NCI-H1436 treated with DMSO at 0.1 percent for 48 hours (cell line): Measurements from ENCODE around the gene RGS17.
"Not testable (repeated sequence)": the region's sequence is repeated elsewhere in the genome, so short reads cannot be mapped to it uniquely, and the experiment has no call there.

Source experiments
- DNase-seq: peaks from one replicate; lab custom pipeline; 2025; lab: John Stamatoyannopoulos, UW

The RGS17 gene

GRCh38 chr6:153131037-153131981 lies at the start of gene RGS17:
RGS17 (minus strand) TSS chr6:153131282; CDS start chr6:153044018, 87,264 bp downstream.
- DNase-seq: no peak

- no peak for DNase-seq
These were observed 41.7 kb upstream of the RGS17 start for GRCh38 chr6:153172815-153173214.

GRCh38 chr6:153170511-153170910 lies 39.4 kb upstream of the RGS17 start:
- DNase-seq: no peak

GRCh38 chr6:153167907-153168306 lies 36.8 kb upstream of the RGS17 start:
- no peak for DNase-seq

GRCh38 chr6:153167061-153167891 lies 36.2 kb upstream of the RGS17 start:
- no peak for DNase-seq

DNA sequence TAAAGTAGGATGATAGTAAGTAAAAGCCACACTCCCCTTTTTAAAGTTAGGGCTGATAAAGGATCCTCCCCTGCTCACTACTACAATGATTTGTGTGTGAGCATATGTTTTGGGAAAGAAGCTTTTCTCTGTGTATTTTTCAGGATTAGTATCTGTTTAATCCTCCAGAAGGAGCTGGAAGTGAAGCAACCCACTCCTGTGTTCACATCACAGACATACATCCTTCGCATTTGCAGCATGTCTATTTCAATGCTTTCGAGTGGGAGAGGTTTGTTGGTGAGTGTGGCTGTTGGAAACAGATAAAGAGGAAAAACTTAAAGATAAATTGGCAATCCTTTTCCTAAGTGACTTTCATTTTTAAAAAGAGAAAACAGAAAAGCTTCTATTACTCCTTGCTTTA lies 31.6 kb upstream of the RGS17 start:
- DNase-seq: no peak

DNA sequence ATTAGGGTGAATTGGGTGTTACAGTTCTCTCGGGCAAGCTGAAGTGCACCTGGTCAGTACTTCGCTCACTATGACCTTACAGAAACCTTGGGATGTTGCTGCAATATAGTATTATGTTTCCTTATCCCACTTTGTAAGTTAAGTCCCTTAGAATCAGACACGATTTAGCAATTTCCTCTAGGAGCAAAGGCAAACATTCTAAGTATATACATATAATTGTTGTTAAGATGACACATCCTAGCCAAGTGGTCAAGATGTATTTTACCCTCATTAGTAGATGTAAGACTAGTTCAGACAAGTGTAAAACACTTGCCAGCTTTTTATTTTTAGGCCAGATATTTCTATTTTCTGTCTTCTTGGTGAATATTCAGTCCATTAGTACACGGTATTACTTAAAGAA lies 31.1 kb upstream of the RGS17 start:
- DNase-seq: no peak

- DNase-seq: no peak
These were observed 29.1 kb upstream of the RGS17 start for GRCh38 chr6:153160221-153160620.

- no peak for DNase-seq
These were observed 19.8 kb upstream of the RGS17 start for GRCh38 chr6:153150752-153151440.

- DNase-seq: no peak
These were observed 19.3 kb upstream of the RGS17 start for GRCh38 chr6:153150371-153150751.

DNA sequence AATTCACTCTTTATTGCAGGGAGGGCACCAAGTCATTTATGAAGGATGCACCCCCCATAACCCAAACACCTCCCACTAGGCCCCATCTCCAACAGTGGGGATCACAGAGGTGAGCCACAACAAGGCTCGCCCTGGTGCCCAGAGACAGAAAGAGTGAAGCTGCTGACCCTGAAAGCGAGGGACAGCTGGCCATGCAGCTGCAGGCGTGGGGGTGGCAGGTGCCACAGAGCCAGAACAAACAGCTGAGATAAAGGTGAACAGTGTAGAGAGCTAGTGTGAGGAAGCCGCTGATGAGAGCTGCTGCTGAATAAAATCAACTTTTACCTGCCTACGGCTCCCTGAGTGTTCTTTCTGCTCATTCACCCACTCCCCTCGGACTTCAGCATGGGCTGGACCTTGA lies 18.8 kb upstream of the RGS17 start:
- DNase-seq: no peak

GRCh38 chr6:153146413-153146812 lies 15.3 kb upstream of the RGS17 start:
- no peak for DNase-seq

- no peak for DNase-seq
These were observed 14.5 kb upstream of the RGS17 start for GRCh38 chr6:153145591-153145990.

GRCh38 chr6:153143200-153143599 lies 12.1 kb upstream of the RGS17 start:
- DNase-seq: no peak

- no peak for DNase-seq
These were observed 9.2 kb upstream of the RGS17 start for GRCh38 chr6:153140299-153140698.

GRCh38 chr6:153138930-153139329 lies 7.8 kb upstream of the RGS17 start:
- no peak for DNase-seq

GRCh38 chr6:153135681-153136080 lies 4.6 kb upstream of the RGS17 start:
- no peak for DNase-seq

- not testable (repeated sequence) for DNase-seq
These were observed 2.6 kb upstream of the RGS17 start for GRCh38 chr6:153133667-153134066.

GRCh38 chr6:153130515-153131036 lies 506 bp downstream of the RGS17 start:
- DNase-seq: no peak

GRCh38 chr6:153129873-153130514 lies 1.1 kb downstream of the RGS17 start:
- DNase-seq: no peak

DNA sequence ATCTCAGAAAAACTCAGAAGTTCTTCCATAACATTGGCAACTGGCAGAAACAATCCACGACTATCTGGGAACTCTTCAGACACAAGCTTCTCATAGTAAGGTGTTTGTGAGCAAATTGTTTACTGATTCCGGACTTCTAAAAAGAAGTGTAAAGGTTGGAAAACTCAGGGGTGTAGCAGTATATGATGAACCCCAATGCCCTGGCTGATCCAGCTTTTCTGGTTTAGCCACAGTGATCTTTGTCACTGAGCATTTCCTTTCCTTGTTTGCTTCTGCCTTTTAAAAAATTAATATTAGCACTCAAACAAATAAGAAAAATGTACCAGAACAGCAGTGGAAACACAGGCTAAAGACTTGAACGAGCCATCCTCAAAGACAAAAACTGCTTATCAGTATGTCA lies 4.9 kb downstream of the RGS17 start:
- no peak for DNase-seq

GRCh38 chr6:153125032-153125431 lies 6.0 kb downstream of the RGS17 start:
- no peak for DNase-seq
